Activated naive CD4-positive, alpha-beta T cell treated with anti-CD3 and anti-CD28 coated beads, Interleukin-2, amount 10 ng/mL, durations not matched to agents 7 days and 5 days (primary cell): ENCODE results near the gene AIF1.

Source experiments
- CTCF ChIA-PET: fragments of 350-600 bp; sonication (Branson Sonifier 250); formaldehyde crosslinking; loops from one replicate; lab custom pipeline; 2021; ENCODE audit warnings: antibody characterized with exemption; lab: Charles Lee
- DNase-seq: peaks from one replicate; pipeline ENCODE4 v3.0.0-alpha.2; 2020
- H3K27ac Mint-ChIP-seq: one replicate; pipeline ENCODE4 v1.8.0; 2021; ENCODE audit warnings: mild to moderate bottlenecking, moderate library complexity, mixed read lengths
- H3K27me3 Mint-ChIP-seq: one replicate; pipeline ENCODE4 v1.8.0; 2021; ENCODE audit warnings: mild to moderate bottlenecking, mixed read lengths
- H3K36me3 Mint-ChIP-seq: one replicate; pipeline ENCODE4 v1.8.0; 2021; ENCODE audit warnings: mixed read lengths
- H3K4me1 Mint-ChIP-seq: one replicate; pipeline ENCODE4 v1.8.0; 2021; ENCODE audit warnings: mixed read lengths
- H3K4me3 Mint-ChIP-seq: one replicate; pipeline ENCODE4 v1.8.0; 2021; ENCODE audit warnings: mild to moderate bottlenecking, moderate library complexity, mixed read lengths
- H3K9me3 Mint-ChIP-seq: one replicate; pipeline ENCODE4 v1.8.0; 2021; ENCODE audit warnings: mixed read lengths

AIF1 gene

GRCh38 chr6:31576897-31577578 is 38.0 kb upstream of the AIF1 start:
- Mint-ChIP-seq H3K27me3 (peaks cover 4% of the 10 kb centered on the region), H3K9me3 (no peaks in the 10 kb centered on the region), H3K4me1 (peaks cover 73% of the 10 kb centered on the region), H3K36me3 (peaks cover 68% of the 10 kb centered on the region), H3K27ac (peak overlapping the region; percentile 87), H3K4me3 (peak overlapping the region; percentile 92)
- CTCF ChIA-PET: interaction anchor here (2.5 to 33.1 kb wide), 3 partner anchors 9 to 24 kb away, joined by 9 to 1087 read pairs (median 780); partner anchors contain the start of genes ATP6V1G2, LST1, NCR3 and NFKBIL1
- peak; percentile 73 for DNase-seq

- Mint-ChIP-seq H3K36me3 (peaks cover 73% of the 10 kb centered on the region), H3K27ac (peak overlapping the region; percentile 87), H3K4me1 (peaks cover 72% of the 10 kb centered on the region), H3K27me3 (peaks cover 4% of the 10 kb centered on the region), H3K4me3 (peak overlapping the region; percentile 92), H3K9me3 (no peaks in the 10 kb centered on the region)
- no peak for DNase-seq
- CTCF ChIA-PET: interaction anchor here (2.5 to 33.1 kb wide), 3 partner anchors 9 to 25 kb away, joined by 9 to 1087 read pairs (median 780); partner anchors contain the start of genes ATP6V1G2, LST1, NCR3 and NFKBIL1
Observed at GRCh38 chr6:31577579-31577966, 37.5 kb upstream of the AIF1 start.

GRCh38 chr6:31578184-31579118 is 36.6 kb upstream of the AIF1 start:
- Mint-ChIP-seq H3K27me3 (peaks cover 4% of the 10 kb centered on the region), H3K4me1 (peaks cover 70% of the 10 kb centered on the region), H3K4me3 (peak overlapping the region; percentile 93), H3K27ac (peak overlapping the region; percentile 97), H3K36me3 (peaks cover 74% of the 10 kb centered on the region), H3K9me3 (no peaks in the 10 kb centered on the region)
- DNase-seq: no peak
- CTCF ChIA-PET: interaction anchor here (1.2 to 33.1 kb wide), 4 partner anchors 8 to 25 kb away, joined by 3 to 1087 read pairs (median 394); partner anchors contain the start of genes ATP6V1G2, LST1, NCR3 and NFKBIL1

- Mint-ChIP-seq H3K27ac (peak overlapping the region; percentile 97), H3K4me3 (peak overlapping the region; percentile 93), H3K27me3 (peaks cover 4% of the 10 kb centered on the region), H3K36me3 (peaks cover 71% of the 10 kb centered on the region), H3K4me1 (peaks cover 70% of the 10 kb centered on the region), H3K9me3 (no peaks in the 10 kb centered on the region)
- CTCF ChIA-PET: interaction anchor here (1.2 to 33.1 kb wide), 3 partner anchors 9 to 26 kb away, joined by 3 to 1087 read pairs (median 780); partner anchors contain the start of genes ATP6V1G2, LST1, NCR3 and NFKBIL1
- no peak for DNase-seq
Observed at GRCh38 chr6:31579119-31579505, 35.9 kb upstream of the AIF1 start.

GRCh38 chr6:31579546-31580437 is 35.2 kb upstream of the AIF1 start:
- peaks cover 70% of the 10 kb centered on the region for H3K4me1 Mint-ChIP-seq
- H3K4me3 Mint-ChIP-seq: peak overlapping the region; percentile 93
- CTCF ChIA-PET: interaction anchor here (0.6 to 33.1 kb wide), 9 partner anchors 9 to 159 kb away, joined by 3 to 1087 read pairs (median 4); partner anchors contain the start of genes ATP6V1G2, LST1, NCR3 and NFKBIL1
- H3K9me3 Mint-ChIP-seq: no peaks in the 10 kb centered on the region
- H3K27ac Mint-ChIP-seq: peak overlapping the region; percentile 97
- H3K36me3 Mint-ChIP-seq: peaks cover 71% of the 10 kb centered on the region
- DNase-seq: no peak
- H3K27me3 Mint-ChIP-seq: peaks cover 4% of the 10 kb centered on the region

GRCh38 chr6:31580438-31580740 is 34.6 kb upstream of the AIF1 start:
- peak overlapping the region; percentile 93 for H3K4me3 Mint-ChIP-seq
- H3K4me1 Mint-ChIP-seq: peaks cover 70% of the 10 kb centered on the region
- peak overlapping the region; percentile 97 for H3K27ac Mint-ChIP-seq
- DNase-seq: no peak
- peaks cover 2% of the 10 kb centered on the region for H3K27me3 Mint-ChIP-seq
- H3K36me3 Mint-ChIP-seq: peaks cover 69% of the 10 kb centered on the region
- CTCF ChIA-PET: interaction anchor here (0.6 to 33.1 kb wide), 9 partner anchors 9 to 158 kb away, joined by 3 to 1087 read pairs (median 4); partner anchors contain the start of genes ATP6V1G2, LST1, NCR3 and NFKBIL1
- H3K9me3 Mint-ChIP-seq: no peaks in the 10 kb centered on the region

- Mint-ChIP-seq H3K27ac (peak overlapping the region; percentile 97), H3K27me3 (no peaks in the 10 kb centered on the region), H3K9me3 (no peaks in the 10 kb centered on the region), H3K4me3 (peak overlapping the region; percentile 93), H3K36me3 (peaks cover 66% of the 10 kb centered on the region), H3K4me1 (peaks cover 70% of the 10 kb centered on the region)
- DNase-seq: peak; percentile 90
- CTCF ChIA-PET: interaction anchor here (0.6 to 33.1 kb wide), 9 partner anchors 10 to 158 kb away, joined by 3 to 1087 read pairs (median 4); partner anchors contain the start of genes ATP6V1G2, LST1, NCR3 and NFKBIL1
Observed at GRCh38 chr6:31580807-31581433, 34.1 kb upstream of the AIF1 start.

GRCh38 chr6:31581434-31582229 is 33.4 kb upstream of the AIF1 start:
- CTCF ChIA-PET: interaction anchor here (1.2 to 33.1 kb wide), 5 partner anchors 12 to 157 kb away, joined by 3 to 1087 read pairs (median 4); partner anchors contain the start of genes ATP6V1G2, LST1, NCR3 and NFKBIL1
- Mint-ChIP-seq H3K27me3 (no peaks in the 10 kb centered on the region), H3K4me3 (peak overlapping the region; percentile 93), H3K4me1 (peaks cover 72% of the 10 kb centered on the region), H3K36me3 (peaks cover 58% of the 10 kb centered on the region), H3K27ac (peak overlapping the region; percentile 97), H3K9me3 (no peaks in the 10 kb centered on the region)
- peak; percentile 51 for DNase-seq

GRCh38 chr6:31582230-31582643 is 32.8 kb upstream of the AIF1 start, which contains the start of gene LTB:
Gene LTB, minus strand, starts transcription at chr6:31582424. Its CDS starts 7 bp downstream, at chr6:31582417.
- peaks cover 54% of the 10 kb centered on the region for H3K36me3 Mint-ChIP-seq
- peak within 1 kb of the TSS; percentile 97 for H3K27ac Mint-ChIP-seq
- H3K4me1 Mint-ChIP-seq: peaks cover 72% of the 10 kb centered on the region
- H3K9me3 Mint-ChIP-seq: no peaks in the 10 kb centered on the region
- H3K27me3 Mint-ChIP-seq: no peaks in the 10 kb centered on the region
- peak within 1 kb of the TSS; percentile 93 for H3K4me3 Mint-ChIP-seq
- CTCF ChIA-PET: interaction anchor here (1.0 to 33.1 kb wide), 4 partner anchors 12 to 29 kb away, joined by 3 to 1087 read pairs (median 392); partner anchors contain the start of genes ATP6V1G2, LST1, NCR3 and NFKBIL1
- DNase-seq: peak; percentile 88

- CTCF ChIA-PET: interaction anchor here (22.2 to 33.1 kb wide), 3 partner anchors 8 to 32 kb away, joined by 780 to 1087 read pairs (median 780); partner anchors contain the start of genes ATP6V1G2, LST1, LTA and LTB
- Mint-ChIP-seq H3K36me3 (peaks cover 33% of the 10 kb centered on the region), H3K27ac (peak overlapping the region; percentile 97), H3K4me3 (peak overlapping the region; percentile 71), H3K9me3 (no peaks in the 10 kb centered on the region), H3K4me1 (peaks cover 70% of the 10 kb centered on the region), H3K27me3 (no peaks in the 10 kb centered on the region)
- peak; percentile 76 for DNase-seq
Observed at GRCh38 chr6:31585491-31585890, 29.5 kb upstream of the AIF1 start.

GRCh38 chr6:31586008-31586407 is 29.0 kb upstream of the AIF1 start, which contains the start of gene LST1:
Gene LST1, plus strand, starts transcription at chr6:31586277. Its CDS starts 1,023 bp downstream, at chr6:31587300.
- Mint-ChIP-seq H3K4me1 (peaks cover 74% of the 10 kb centered on the region), H3K27ac (peak within 1 kb of the TSS; percentile 97), H3K4me3 (peak within 1 kb of the TSS; percentile 71), H3K27me3 (no peaks in the 10 kb centered on the region), H3K9me3 (no peaks in the 10 kb centered on the region), H3K36me3 (peaks cover 30% of the 10 kb centered on the region)
- CTCF ChIA-PET: interaction anchor here (0.5 to 33.1 kb wide), 4 partner anchors 8 to 33 kb away, joined by 4 to 1087 read pairs (median 780); partner anchors contain the start of genes ATP6V1G2, LST1, LTA and LTB
- no peak for DNase-seq
